OCI-LY1 (cell line): ENCODE measurements around the gene CDH4.

Source experiments
- H2AFZ ChIP-seq: fragments of 200-600 bp; sonication (generic), shearing (Covaris generic); 2 replicates; pipeline ENCODE4 v1.6.0; 2014; ENCODE audit warnings: antibody characterized with exemption, mild to moderate bottlenecking, low read length
- H3F3A ChIP-seq: fragments of 200-600 bp; sonication (generic), shearing (Covaris generic); 2 replicates; pipeline ENCODE4 v1.6.0; 2014; ENCODE audit warnings: mild to moderate bottlenecking, antibody characterized with exemption, low read length, moderate library complexity; ENCODE audit not compliant: insufficient read depth
- H3K27ac ChIP-seq: fragments of 200-600 bp; sonication (generic); 2 replicates; pipeline ENCODE4 v1.5.1; 2014; ENCODE audit warnings: low read length, mixed run types, mild to moderate bottlenecking, low read depth; ENCODE audit not compliant: poor library complexity, severe bottlenecking
- H3K27me3 ChIP-seq: fragments of 200-600 bp; sonication (generic); 2 replicates; pipeline ENCODE4 v1.6.0; 2014; ENCODE audit warnings: antibody characterized with exemption, mild to moderate bottlenecking, low read length, moderate library complexity; ENCODE audit not compliant: insufficient read depth
- H3K36me3 ChIP-seq: fragments of 200-600 bp; sonication (generic); 2 replicates; pipeline ENCODE4 v1.6.1; 2014; ENCODE audit warnings: mild to moderate bottlenecking, antibody characterized with exemption, low read length, moderate library complexity, mixed read lengths; ENCODE audit not compliant: insufficient read depth
- H3K4me1 ChIP-seq: fragments of 200-600 bp; sonication (generic); 2 replicates; pipeline ENCODE4 v1.5.1; 2014; ENCODE audit warnings: mild to moderate bottlenecking, low read length, moderate library complexity; ENCODE audit not compliant: insufficient read depth, severe bottlenecking
- H3K4me2 ChIP-seq: fragments of 200-600 bp; sonication (generic), shearing (Covaris generic); 2 replicates; pipeline ENCODE4 v1.6.1; 2014; ENCODE audit warnings: low read length
- H3K4me3 ChIP-seq: fragments of 200-600 bp; sonication (generic); 2 replicates; pipeline ENCODE4 v1.5.1; 2014; ENCODE audit warnings: low read length, low read depth, mild to moderate bottlenecking, mixed read lengths; ENCODE audit not compliant: poor library complexity, severe bottlenecking
- H3K79me2 ChIP-seq: fragments of 200-600 bp; shearing (Covaris generic); 2 replicates; pipeline ENCODE4 v1.6.1; 2016; ENCODE audit warnings: mixed run types, low read length, mixed read lengths; ENCODE audit not compliant: insufficient read depth
- H3K9ac ChIP-seq: fragments of 200-600 bp; sonication (generic), shearing (Covaris generic); 2 replicates; pipeline ENCODE4 v1.6.1; 2014; ENCODE audit warnings: mild to moderate bottlenecking, low read length, mixed read lengths
- H3K9me2 ChIP-seq: fragments of 200-600 bp; sonication (generic), shearing (Covaris generic); 2 replicates; pipeline ENCODE4 v1.6.1; 2014; ENCODE audit warnings: low read depth, mild to moderate bottlenecking, low read length, mixed read lengths
- H3K9me3 ChIP-seq: fragments of 200-600 bp; shearing (Covaris generic); 2 replicates; pipeline ENCODE4 v1.6.1; 2014; ENCODE audit warnings: low read length, mixed read lengths
- H4K20me1 ChIP-seq: fragments of 200-600 bp; sonication (generic), shearing (Covaris generic); 2 replicates; pipeline ENCODE4 v1.6.0; 2016; ENCODE audit warnings: mild to moderate bottlenecking, low read length; ENCODE audit not compliant: insufficient read depth
- CTCF ChIP-seq: fragments of 200-600 bp; sonication (generic), shearing (Covaris generic); IDR thresholded peaks from 2 replicates; pipeline ENCODE4 v1.5.1; 2017; ENCODE audit warnings: mild to moderate bottlenecking, antibody characterized with exemption, low read length, moderate library complexity, mixed read lengths
- EZH2 ChIP-seq: fragments of 200-600 bp; sonication (generic), shearing (Covaris generic); IDR thresholded peaks from 2 replicates; pipeline ENCODE4 v1.8.0; 2017; ENCODE audit warnings: borderline replicate concordance, mixed run types, mild to moderate bottlenecking, antibody characterized with exemption, low read length, moderate library complexity, mixed read lengths

The CDH4 gene

GRCh38 chr20:61818746-61819573 lies 566.9 kb downstream of the CDH4 start:
- Histone ChIP-seq H3F3A (no peaks in the 10 kb centered on the region), H3K79me2 (no peaks in the 10 kb centered on the region), H3K27ac (no peak overlapping the region), H3K4me3 (no peak overlapping the region), H3K9me2 (no peaks in the 10 kb centered on the region), H3K27me3 (no peaks in the 10 kb centered on the region), H3K4me1 (no peaks in the 10 kb centered on the region), H3K9ac (no peak overlapping the region), H2AFZ (no peak overlapping the region), H3K4me2 (no peak overlapping the region), H4K20me1 (no peaks in the 10 kb centered on the region), H3K9me3 (no peaks in the 10 kb centered on the region), H3K36me3 (no peaks in the 10 kb centered on the region)
- TF ChIP-seq CTCF (no peak), EZH2 (no peak)

- TF ChIP-seq CTCF (no peak), EZH2 (no peak)
- H3K36me3 ChIP-seq, result no peaks in the 10 kb centered on the region
- no peak overlapping the region for H3K4me3 ChIP-seq
- no peaks in the 10 kb centered on the region for H4K20me1 ChIP-seq
- H3K79me2 ChIP-seq, result no peaks in the 10 kb centered on the region
- no peaks in the 10 kb centered on the region for H3K9me2 ChIP-seq
- no peak overlapping the region for H3K9ac ChIP-seq
- no peaks in the 10 kb centered on the region for H3K4me1 ChIP-seq
- no peaks in the 10 kb centered on the region for H3F3A ChIP-seq
- no peak overlapping the region for H3K27ac ChIP-seq
- H2AFZ ChIP-seq, result no peak overlapping the region
- no peaks in the 10 kb centered on the region for H3K27me3 ChIP-seq
- no peaks in the 10 kb centered on the region for H3K9me3 ChIP-seq
- no peak overlapping the region for H3K4me2 ChIP-seq
Measured at GRCh38 chr20:61819574-61819846, 567.4 kb downstream of the CDH4 start.

- Histone ChIP-seq H3K4me1 (no peaks in the 10 kb centered on the region), H3F3A (no peaks in the 10 kb centered on the region), H3K9me3 (no peaks in the 10 kb centered on the region), H3K9ac (no peak overlapping the region), H2AFZ (no peak overlapping the region), H3K79me2 (no peaks in the 10 kb centered on the region), H4K20me1 (no peaks in the 10 kb centered on the region), H3K36me3 (no peaks in the 10 kb centered on the region), H3K27me3 (no peaks in the 10 kb centered on the region), H3K9me2 (no peaks in the 10 kb centered on the region), H3K4me3 (no peak overlapping the region), H3K27ac (no peak overlapping the region), H3K4me2 (no peak overlapping the region)
- TF ChIP-seq EZH2, result no peak
- no peak for TF ChIP-seq CTCF
Measured at GRCh38 chr20:61819921-61820825, 568.1 kb downstream of the CDH4 start.
